Dermis microvascular lymphatic vessel endothelial cell (primary cell): ENCODE data around the gene RINL. TPM values are rescaled to one million over a fixed set of nuclear protein-coding genes. Genes with fewer than 3 reads are reported as not detected.
A peak's percentile ranks its signal among the peaks of the same experiment; 100 is the strongest.
"Not testable (repeated sequence)": the region's sequence is repeated elsewhere in the genome, so short reads cannot be mapped to it uniquely, and the experiment has no call there.

Experiments used
- DNase-seq, 2 donors: peaks; one replicate each; pipeline versions ENCODE4 v3.0.0 to v3.0.0-alpha.2; 2010; ENCODE audit warnings: low read depth in 2 of 2
- total RNA-seq: library from RNA; depleted of rRNA; stranded (reverse); fragments of >200 nt; gene quantifications from 2 replicates; pipeline ENCODE4 v1.2.1, GENCODE V29; 2014

Gene RINL
- total RNA-seq, 1 donor from 2014 or later, result 8.1 TPM

DNA sequence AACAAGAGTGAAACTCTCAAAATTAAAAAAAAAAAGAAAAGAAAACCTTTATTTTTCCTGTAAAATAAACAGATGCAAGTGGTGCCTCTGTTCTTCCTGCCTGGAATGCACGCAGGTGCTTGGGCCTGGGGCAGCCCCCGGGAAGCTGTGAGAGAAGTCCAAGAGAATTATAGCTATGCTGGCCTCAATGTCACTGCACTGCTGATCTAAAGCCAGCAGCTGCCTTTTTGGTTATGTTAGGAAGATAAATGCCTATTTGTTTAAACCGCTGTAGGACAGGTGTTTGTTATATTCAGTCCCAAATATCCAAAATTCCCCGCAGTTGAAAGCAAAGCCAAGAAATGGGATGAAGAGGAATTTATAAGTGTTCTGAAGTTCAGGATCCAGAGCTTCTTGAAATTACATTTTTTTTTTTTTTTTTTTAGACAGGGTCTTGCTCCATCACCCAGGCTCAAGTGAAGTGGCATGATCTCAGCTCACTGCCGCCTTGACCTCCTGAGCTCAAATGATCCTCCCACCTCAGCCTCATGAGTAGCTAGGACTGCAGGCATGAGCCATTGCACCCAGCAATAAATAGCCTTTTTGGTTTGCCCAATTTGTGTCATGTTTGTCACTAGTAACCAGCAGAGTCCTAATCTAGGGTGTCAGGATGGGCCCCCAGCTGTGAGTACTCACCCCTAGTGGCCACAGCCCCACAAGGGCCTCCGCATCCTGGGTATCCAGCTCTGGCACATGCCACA is 2.2 kb downstream of the RINL start:
- DNase-seq, result no peak

DNA sequence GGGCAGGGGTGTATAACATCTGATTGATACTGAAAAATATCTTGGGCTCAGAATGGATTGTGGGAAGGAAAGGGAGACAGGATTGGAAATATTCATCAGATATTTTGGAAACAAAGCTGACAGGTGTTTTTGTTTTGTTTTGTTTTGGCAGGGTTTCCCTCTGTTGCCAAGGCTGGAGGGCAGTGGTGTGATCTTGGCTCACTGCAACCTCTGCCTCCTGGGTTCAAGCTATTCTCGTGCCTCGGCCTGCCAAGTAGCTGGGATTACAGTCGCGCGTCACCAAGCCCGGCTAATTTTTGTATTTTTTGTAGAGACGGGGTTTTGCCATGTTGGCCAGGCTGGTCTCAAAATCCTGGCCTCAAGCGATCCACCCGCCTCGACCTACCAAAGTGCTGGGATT is 4.7 kb downstream of the RINL start:
- not testable (repeated sequence) for DNase-seq

- DNase-seq, result no peak
Measured at GRCh38 chr19:38870612-38871011, 7.5 kb downstream of the RINL start.

DNA sequence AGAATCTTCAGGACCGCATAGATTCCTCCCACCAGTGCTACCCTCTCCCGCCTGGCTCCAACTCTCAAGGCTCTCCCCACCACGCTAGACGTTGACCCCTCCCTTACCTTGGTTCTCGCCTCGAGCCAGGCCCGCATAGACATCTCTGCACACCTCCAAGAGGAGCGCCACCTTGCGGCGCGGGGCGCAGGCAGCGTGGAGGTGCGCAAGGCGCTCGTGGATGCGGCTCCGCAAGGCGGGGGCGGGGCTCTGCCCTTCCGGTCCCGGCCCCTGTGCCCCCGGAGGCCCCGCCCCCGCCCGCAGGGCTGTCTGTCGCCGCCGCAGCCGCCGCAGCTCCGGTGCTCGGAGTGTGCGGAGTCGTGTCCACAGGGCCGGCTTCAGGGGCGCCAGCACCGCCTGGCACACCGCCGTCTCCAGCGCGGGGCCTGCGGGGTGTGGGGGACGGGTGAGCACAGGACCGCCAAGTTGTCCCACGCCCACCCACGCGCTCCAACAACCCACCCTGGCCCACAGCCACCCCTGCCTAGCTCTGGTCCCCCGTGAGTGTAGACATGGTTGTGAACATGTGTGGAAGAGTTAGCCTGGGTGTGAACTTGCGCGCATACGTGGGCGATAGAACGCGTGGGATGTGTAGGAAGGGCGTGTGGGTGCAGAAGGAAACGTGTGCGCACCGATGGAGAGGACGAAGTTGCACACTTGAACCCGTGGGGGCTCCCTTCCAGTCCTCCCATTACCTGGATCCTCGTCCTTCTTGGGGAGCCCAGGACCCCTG is 8.1 kb downstream of the RINL start:
- DNase-seq, result peak in 1 of 2 donors; percentile 66

DNA sequence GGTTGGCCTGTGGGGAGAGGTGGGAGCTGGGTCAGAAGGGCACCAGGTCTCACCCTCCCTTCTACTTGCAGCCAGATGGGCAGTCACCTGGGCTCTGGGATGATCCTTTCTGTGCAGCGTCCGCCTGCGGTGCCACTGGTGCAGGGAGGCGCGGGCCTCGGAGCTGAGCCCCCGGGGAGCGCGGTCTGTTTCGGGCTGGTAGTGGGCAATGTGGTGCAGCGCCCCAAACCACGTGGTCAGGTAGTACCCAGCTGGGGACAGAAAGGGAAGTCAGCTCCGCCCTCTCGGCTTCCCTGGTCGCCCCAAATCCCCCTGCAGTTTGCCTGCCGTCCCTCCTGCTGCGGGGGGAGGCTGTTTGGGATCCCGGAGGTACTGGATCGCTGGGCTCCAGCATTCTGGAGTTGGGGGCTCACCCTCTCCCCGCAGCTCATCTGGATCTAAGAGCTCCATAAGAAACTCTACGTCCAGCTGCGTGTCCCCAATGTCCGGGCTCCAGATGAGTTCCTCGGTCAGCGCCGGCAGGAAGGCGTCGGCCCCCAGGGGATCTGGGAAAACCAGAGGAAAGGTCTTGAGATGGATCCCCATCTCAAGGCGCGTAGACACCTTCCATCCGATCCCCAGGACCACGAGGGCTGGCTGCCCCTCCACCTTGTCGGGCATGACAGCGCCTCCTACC is 8.8 kb downstream of the RINL start:
- no peak for DNase-seq

DNA sequence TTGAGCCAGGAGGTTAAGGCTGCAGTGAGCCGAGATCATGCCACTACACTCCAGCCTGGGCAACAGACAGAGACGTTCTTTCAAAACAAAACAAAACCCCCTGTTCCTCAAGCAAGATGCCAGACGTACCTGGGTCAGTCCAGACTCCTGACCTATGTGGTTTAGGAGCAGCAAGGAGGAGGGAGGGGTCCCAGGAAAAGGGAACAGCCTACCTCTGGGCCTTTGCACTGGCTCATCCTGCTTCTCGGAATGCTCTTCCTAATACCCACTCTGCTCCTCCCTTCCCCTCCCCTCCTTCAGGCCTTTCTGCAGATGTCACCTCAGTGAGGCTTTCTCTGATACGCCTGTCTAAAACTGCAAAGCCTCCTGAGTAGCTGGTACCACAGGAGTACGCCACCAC is 9.5 kb downstream of the RINL start:
- DNase-seq, result no peak

DNA sequence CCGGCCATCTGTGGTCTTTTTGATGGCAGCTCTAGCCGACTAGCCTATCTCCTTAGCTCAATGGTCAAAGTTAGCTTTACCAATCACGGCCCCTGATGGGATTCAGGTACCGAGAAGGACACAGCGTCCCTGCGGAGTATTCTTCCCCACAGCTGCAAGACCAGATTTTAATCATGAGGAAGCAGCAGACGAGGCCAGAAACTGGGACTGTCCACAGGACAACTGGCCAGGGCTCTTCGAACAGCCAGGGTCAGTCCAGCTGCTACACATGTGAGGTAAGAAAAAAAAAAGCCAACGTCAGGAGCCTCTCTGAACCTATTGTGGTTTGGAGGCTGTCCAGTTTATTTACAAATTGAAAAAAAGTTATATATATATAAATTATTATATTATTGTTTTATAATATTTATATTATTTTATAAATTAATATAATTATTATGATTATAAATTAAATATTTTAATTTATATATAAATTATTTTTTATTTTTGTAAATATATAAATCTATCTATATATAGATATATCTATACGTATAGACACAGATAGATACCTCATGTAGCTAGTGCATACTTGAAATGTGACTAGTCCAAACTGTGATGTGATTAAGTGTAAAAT is 10.8 kb downstream of the RINL start:
- no peak for DNase-seq

DNA sequence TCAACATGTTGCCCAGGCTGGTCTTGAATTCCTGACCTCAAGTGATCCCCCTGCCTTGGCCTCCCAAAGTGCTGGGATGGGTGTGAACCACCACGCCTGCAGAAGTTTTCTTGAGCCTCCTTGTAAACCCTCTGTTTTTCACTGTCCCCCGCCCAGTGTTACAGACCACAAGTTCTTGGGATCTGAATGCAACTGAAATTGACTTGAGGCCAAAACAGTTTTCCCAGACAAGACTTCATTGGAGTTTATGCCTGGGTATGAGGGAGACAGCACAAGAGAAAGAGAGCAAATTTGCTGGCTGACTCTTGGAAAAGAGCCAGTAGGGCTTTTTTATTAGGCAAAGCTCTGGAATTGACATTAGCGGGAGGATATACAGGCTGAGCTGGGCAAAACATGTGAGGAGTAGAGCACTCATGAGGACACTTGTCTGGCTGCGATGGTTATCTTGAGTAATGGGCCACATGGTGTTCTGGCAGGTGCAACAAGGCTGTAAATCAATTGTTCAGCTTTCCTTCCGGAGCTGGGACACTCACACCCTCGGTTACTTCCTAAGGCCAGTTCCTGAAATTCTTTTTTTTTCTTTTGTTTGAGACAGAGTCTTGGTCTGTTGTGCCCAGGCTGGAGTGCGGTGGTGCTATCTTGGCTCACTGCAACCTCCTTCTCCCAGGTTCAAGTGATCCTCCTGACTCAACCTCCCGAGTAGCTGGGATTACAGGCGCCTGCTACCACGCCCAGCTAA is 15.6 kb downstream of the RINL start:
- peak; percentile 77 to 92 for DNase-seq

GRCh38 chr19:38861368-38861767 is 16.7 kb downstream of the RINL start:
- DNase-seq, result no peak

DNA sequence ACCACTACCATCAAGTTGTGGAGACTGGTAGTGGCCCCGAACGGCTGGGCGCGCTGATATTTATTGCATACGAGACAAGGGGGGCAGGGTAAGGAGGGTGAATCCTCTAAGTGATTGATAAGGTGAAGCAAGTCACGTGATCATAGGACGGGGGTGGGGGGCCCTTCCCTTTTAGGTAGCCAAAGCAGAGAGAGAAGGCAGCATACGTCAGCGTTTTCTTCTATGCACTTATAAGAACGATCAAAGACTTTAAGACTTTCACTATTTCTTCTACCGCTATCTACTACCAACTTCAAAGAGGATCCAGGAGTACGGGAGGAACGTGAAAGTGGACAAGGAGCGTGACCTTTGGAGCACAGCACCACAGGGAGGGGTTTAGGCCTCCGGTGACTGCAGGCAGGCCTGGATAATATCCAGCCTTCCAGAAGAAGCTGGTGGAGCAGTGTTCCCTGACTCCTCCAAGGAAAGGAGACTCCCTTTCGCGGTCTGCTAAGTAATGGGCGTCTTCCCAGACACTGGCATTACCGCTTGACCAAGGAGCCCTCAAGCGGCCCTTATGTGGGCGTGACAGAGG is 18.4 kb downstream of the RINL start:
- DNase-seq, result not testable (repeated sequence)

GRCh38 chr19:38856813-38857212 is 21.3 kb downstream of the RINL start:
- no peak for DNase-seq

- not testable (repeated sequence) for DNase-seq
Measured at GRCh38 chr19:38855751-38856150, 22.3 kb downstream of the RINL start.

DNA sequence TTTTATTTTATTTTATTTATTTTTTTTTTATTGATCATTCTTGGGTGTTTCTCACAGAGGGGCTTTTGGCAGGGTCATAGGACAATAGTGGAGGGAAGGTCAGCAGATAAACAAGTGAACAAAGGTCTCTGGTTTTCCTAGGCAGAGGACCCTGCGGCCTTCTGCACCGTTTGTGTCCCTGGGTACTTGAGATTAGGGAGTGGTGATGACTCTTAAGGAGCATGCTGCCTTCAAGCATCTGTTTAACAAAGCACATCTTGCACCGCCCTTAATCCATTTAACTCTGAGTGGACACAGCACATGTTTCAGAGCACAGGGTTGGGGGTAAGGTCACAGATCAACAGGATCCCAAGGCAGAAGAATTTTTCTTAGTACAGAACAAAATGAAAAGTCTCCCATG is 23.1 kb downstream of the RINL start:
- not testable (repeated sequence) for DNase-seq

DNA sequence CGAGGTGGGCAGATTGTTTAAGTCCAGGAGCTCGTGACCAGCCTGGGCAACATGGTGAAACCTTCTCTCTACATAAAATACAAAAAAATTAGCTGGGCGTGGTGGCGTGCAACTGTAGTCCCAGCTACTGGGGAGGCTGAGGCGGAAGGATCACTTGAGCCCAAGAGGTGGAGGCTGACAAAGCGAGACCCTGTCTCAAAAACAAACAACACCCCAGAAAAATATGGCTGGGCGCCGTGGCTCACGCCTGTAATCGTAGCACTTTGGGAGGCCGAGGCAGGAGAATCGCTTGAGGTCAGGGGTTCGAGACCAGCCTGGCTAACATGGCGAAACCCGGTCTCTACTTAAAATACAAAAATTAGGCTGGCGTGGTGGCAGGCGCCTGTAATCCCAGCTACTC is 24.9 kb downstream of the RINL start:
- DNase-seq, result no peak

- DNase-seq, result peak in 1 of 2 donors; percentile 59
Measured at GRCh38 chr19:38852231-38853044, 25.6 kb downstream of the RINL start.

DNA sequence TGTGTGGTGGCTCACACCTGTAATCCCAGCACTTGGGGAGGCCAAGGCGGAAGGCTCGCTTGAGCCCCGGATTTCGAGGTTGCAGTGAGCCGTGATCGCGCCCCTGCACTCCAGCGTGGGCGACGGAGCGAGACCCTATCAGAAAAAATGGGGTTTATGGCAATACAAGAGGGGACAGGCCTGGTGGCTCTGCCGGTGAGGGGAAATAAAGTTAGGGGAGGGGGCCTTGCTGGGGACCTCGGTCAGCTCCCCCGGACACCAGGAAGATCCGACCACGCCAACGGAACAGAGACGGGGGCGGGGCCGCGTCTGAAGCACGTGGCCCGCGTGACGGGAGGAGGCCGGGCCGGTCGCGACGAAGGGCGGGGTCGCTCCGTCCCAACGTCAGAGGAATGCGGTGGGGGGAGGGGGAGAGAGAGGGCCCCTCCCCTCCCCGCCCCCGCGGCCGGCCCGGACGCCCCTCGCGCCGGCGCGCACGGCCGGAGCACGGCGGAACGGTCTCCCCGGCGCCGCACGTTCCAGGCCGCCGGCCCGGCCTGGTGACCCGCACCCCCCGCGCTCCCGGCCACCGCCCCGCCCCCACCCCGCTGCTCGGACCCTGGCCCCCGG is 26.3 kb downstream of the RINL start:
- peak; percentile 84 to 94 for DNase-seq

DNA sequence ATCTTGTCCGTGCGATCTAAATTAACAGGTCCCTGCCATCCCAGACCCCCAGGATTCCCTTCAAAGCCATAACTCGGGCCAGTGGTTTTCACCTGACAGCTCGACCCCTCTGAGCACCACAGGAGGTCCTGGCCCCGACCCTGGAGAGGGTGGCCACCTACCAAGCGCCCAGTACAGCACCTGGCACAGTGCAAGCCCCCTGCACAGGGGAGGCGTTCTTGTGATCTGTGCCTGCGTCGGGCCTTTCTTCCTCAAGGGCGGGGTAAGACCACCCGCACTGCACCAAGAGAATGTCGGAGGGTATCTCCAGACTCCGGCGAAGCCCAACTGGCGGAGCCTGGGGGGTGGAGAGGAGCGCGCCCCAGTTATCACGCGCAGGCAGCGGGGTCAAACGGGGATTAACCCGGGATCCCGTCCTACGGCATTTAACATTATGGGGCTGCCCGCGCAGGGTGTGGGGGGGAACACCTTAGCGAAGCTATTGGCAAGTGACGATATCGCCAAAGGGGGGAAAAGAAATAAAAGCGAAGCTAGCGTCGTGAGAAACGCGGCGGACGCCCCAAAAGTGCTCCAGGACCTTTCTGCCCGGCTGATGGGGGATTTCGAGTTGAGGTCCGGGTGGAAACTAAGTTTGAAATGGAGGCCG is 27.0 kb downstream of the RINL start:
- DNase-seq, result peak in 1 of 2 donors; percentile 14

DNA sequence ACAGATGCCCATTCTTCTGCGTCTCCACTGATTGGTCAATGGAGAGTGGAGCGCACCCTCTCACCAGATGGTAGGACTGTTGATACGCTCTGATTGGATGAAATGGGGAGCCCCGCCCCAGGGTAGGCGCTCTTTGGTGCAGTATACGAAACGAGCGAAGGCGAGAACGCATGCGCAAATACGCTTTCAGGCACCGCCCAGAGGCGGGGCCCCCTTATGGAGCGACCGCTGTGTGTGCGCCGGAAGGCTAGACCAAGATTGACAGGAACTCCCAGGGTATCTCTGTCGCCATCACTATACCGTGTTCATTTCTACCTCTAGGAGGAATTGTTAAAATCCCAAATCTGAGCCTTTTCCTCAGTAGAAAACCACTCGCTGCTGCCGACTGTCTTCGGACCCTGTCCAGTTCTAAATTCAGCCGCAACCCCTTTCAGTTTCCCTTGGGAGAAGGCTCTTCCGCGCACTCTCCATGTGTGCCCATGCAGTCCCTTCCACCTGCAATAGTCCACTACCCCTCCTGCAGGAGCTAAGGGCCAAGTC is 27.6 kb downstream of the RINL start:
- DNase-seq, result peak in 1 of 2 donors; percentile 100
